Measurements from ENCODE around the gene GPR156. TPM values are rescaled to one million over a fixed set of nuclear protein-coding genes. Genes with fewer than 3 reads are reported as not detected.

GPR156 gene
- total and polyA plus RNA-seq, 3 experiments from 2014 or later: 0.04 TPM; not detected in 2

DNA sequence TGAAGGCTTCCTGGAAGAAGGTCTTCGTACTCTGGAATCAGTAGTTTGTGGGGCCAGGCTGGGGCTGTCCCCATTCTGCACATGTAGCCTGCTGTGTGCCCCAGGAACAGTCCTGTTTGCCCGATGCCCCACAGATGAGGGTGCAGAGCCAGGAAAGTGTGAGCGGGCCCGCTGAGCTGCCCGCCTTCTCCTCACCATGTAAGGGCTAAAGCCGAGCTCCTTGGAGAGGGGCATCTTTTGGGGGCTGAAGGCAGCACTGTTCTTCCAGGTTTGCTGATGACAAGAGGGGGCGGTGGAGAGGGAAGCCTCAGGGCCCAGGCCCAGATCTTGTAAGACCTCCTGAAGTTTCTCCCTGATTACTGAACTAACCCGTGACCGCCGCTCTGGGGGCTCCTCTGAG is 117.5 kb downstream of the GPR156 start:
- ChIA-PET CTCF (no interaction called here), POLR2A (no interaction called here)
- Histone ChIP-seq H3K27me3 (ENCODE audit: insufficient read depth, low read length, poor library complexity, severe bottlenecking) (no peaks in the 10 kb centered on the region), H3K4me3 (ENCODE audit: low read length) (no peak overlapping the region), H3K36me3 (ENCODE audit: insufficient read depth, low read length) (no peaks in the 10 kb centered on the region), H3K9me3 (ENCODE audit: low read length) (no peaks in the 10 kb centered on the region), H3K4me1 (ENCODE audit: insufficient read depth, low read length) (no peaks in the 10 kb centered on the region), H3K27ac (ENCODE audit: low read depth, low read length) (no peak overlapping the region)
- Mint-ChIP-seq H3K27ac (no peak overlapping the region), H3K36me3 (no peaks in the 10 kb centered on the region), H3K9me3 (no peaks in the 10 kb centered on the region), H3K4me1 (no peaks in the 10 kb centered on the region), H3K4me3 (no peak overlapping the region), H3K27me3 (peaks cover 4 to 7% of the 10 kb centered on the region in 2 donors)
- DNase-seq: no peak

DNA sequence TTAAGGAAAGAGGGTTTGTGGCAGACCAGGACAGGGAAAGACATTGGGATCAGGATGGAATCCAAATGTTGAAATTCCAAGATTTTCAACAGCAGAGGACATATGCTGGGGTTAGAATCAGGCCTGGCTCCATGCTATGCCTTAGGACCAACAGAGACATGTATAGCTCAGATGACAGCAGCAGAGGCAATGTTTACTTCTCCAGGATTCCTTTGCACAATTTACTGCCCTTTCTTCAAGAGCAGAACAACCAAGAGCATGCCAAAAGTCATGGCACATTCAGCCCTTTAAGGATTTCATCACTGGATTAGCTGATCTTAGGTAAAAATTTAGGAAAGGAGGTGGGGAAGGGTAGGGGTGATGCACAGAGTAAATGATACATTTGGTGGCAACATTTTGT is 121.2 kb downstream of the GPR156 start:
- Mint-ChIP-seq H3K4me3 (no peak overlapping the region), H3K4me1 (no peaks in the 10 kb centered on the region), H3K27me3 (peaks cover 6 to 12% of the 10 kb centered on the region in 2 donors), H3K9me3 (no peaks in the 10 kb centered on the region), H3K36me3 (no peaks in the 10 kb centered on the region), H3K27ac (peak overlapping the region in 1 of 8 donors; percentile 41)
- POLR2A ChIA-PET: no interaction called here
- Histone ChIP-seq H3K36me3 (ENCODE audit: insufficient read depth, low read length) (no peaks in the 10 kb centered on the region), H3K4me1 (ENCODE audit: insufficient read depth, low read length) (no peaks in the 10 kb centered on the region), H3K9me3 (ENCODE audit: low read length) (no peaks in the 10 kb centered on the region), H3K4me3 (ENCODE audit: low read length) (no peak overlapping the region), H3K27ac (ENCODE audit: low read depth, low read length) (no peak overlapping the region), H3K27me3 (ENCODE audit: insufficient read depth, low read length, poor library complexity, severe bottlenecking) (no peaks in the 10 kb centered on the region)
- CTCF ChIA-PET: no interaction called here
- no peak for DNase-seq

DNA sequence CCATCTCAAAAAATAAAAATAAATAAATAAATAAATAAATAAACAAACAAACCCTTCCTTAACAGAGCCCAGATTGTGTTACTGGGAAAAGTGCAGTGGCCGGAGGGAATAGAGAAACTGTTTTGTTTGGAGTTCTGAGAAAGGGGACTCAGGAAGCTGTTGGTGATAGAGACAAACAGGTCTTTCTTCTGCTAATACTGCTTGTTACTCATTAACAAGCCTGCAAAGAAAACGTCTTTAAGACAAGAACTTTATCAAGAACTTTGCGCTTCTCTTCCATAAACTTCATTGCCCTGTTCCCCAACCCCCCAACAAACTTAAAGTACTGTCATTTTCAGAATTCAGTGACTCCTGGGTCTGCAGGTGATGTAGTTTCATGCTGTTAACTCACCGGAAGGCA is 122.0 kb downstream of the GPR156 start:
- Mint-ChIP-seq H3K4me3 (no peak overlapping the region), H3K36me3 (no peaks in the 10 kb centered on the region), H3K27ac (peak overlapping the region in 1 of 8 donors; percentile 41), H3K27me3 (peaks cover 6 to 12% of the 10 kb centered on the region in 2 donors), H3K4me1 (no peaks in the 10 kb centered on the region), H3K9me3 (no peaks in the 10 kb centered on the region)
- H3K36me3 ChIP-seq (ENCODE audit: insufficient read depth, low read length): no peaks in the 10 kb centered on the region
- H3K9me3 ChIP-seq (ENCODE audit: low read length): no peaks in the 10 kb centered on the region
- no peaks in the 10 kb centered on the region for H3K27me3 ChIP-seq (ENCODE audit: insufficient read depth, low read length, poor library complexity, severe bottlenecking)
- DNase-seq: no peak
- H3K27ac ChIP-seq (ENCODE audit: low read depth, low read length): no peak overlapping the region
- no peak overlapping the region for H3K4me3 ChIP-seq (ENCODE audit: low read length)
- CTCF ChIA-PET: no interaction called here
- POLR2A ChIA-PET: no interaction called here
- no peaks in the 10 kb centered on the region for H3K4me1 ChIP-seq (ENCODE audit: insufficient read depth, low read length)

DNA sequence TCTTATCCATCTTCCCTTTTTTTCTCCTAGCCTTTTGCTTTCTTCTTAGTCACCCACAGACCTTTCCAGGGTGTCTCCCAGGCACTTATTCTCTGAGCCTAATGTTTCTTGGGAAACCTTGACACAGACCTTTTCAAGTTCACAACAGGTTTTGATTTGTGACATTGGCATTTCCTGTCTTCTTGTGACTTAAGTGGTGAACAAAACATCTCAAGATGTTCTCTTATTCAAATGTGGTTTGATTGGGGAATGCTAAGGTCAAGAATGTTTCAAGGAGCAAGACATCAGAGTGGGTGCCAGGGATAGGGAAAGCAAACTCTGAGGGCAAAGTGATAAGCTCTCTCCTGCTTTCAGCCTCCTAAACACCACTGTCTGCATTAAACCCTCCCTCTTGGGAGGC is 122.6 kb downstream of the GPR156 start:
- H3K36me3 Mint-ChIP-seq: no peaks in the 10 kb centered on the region
- Histone ChIP-seq H3K27ac (ENCODE audit: low read depth, low read length) (no peak overlapping the region), H3K9me3 (ENCODE audit: low read length) (no peaks in the 10 kb centered on the region), H3K36me3 (ENCODE audit: insufficient read depth, low read length) (no peaks in the 10 kb centered on the region), H3K4me3 (ENCODE audit: low read length) (no peak overlapping the region), H3K4me1 (ENCODE audit: insufficient read depth, low read length) (no peaks in the 10 kb centered on the region), H3K27me3 (ENCODE audit: insufficient read depth, low read length, poor library complexity, severe bottlenecking) (no peaks in the 10 kb centered on the region)
- H3K9me3 Mint-ChIP-seq: no peaks in the 10 kb centered on the region
- H3K4me1 Mint-ChIP-seq: no peaks in the 10 kb centered on the region
- H3K27me3 Mint-ChIP-seq: peaks cover 5 to 12% of the 10 kb centered on the region in 2 donors
- DNase-seq: no peak
- H3K27ac Mint-ChIP-seq: no peak overlapping the region
- CTCF ChIA-PET: no interaction called here
- no peak overlapping the region for H3K4me3 Mint-ChIP-seq
- POLR2A ChIA-PET: no interaction called here

DNA sequence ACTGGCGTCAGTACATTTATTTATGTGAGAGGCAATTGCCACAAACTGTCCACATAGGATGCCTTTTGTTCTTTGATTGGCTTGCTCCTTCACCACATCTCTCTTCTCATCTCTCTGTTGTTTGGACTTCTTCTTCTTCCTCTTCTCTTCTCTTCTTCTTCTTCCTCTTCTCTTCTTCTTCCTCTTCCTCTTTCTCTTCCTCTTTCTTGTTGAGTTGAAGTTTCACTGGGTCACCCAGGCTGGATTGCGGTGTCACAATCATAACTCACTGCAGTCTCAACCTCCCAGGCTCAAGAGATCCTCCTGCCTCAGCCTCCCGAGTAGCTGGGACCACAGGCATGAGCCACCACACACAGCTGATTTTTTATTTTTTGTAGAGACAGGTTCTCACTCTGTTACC is 123.1 kb downstream of the GPR156 start:
- no peaks in the 10 kb centered on the region for H3K4me1 ChIP-seq (ENCODE audit: insufficient read depth, low read length)
- H3K9me3 ChIP-seq (ENCODE audit: low read length): no peaks in the 10 kb centered on the region
- Mint-ChIP-seq H3K27me3 (peaks cover 5 to 12% of the 10 kb centered on the region in 2 donors), H3K27ac (no peak overlapping the region), H3K9me3 (peaks cover 0 to under 1% (median 0%) of the 10 kb centered on the region in 5 donors), H3K36me3 (no peaks in the 10 kb centered on the region), H3K4me3 (no peak overlapping the region), H3K4me1 (no peaks in the 10 kb centered on the region)
- no peak for DNase-seq
- H3K36me3 ChIP-seq (ENCODE audit: insufficient read depth, low read length): no peaks in the 10 kb centered on the region
- no peaks in the 10 kb centered on the region for H3K27me3 ChIP-seq (ENCODE audit: insufficient read depth, low read length, poor library complexity, severe bottlenecking)
- ChIA-PET CTCF (no interaction called here), POLR2A (no interaction called here)
- no peak overlapping the region for H3K27ac ChIP-seq (ENCODE audit: low read depth, low read length)
- H3K4me3 ChIP-seq (ENCODE audit: low read length): no peak overlapping the region

DNA sequence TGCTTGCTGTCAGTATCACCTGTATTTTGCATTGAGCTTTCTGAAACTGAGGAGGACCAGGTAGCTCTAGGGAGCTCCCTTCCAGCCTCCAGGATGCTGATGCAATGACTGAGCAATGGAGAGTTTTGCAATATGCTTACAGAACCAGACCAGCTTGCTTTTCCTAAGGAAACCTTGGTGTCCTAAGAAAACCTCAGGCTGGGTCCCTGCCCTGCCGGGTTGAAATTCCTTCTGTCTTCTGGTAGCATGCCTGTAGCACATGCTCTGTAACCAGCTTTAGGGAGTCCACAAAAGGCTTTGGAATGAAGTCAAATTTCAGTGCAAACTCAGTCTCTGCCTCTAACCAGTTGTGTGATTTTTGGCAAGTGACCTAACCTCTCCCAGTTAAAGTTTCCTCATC is 125.0 kb downstream of the GPR156 start:
- Histone ChIP-seq H3K27me3 (ENCODE audit: insufficient read depth, low read length, poor library complexity, severe bottlenecking) (no peaks in the 10 kb centered on the region), H3K4me3 (ENCODE audit: low read length) (no peak overlapping the region), H3K36me3 (ENCODE audit: insufficient read depth, low read length) (no peaks in the 10 kb centered on the region), H3K9me3 (ENCODE audit: low read length) (no peaks in the 10 kb centered on the region), H3K27ac (ENCODE audit: low read depth, low read length) (no peak overlapping the region), H3K4me1 (ENCODE audit: insufficient read depth, low read length) (no peaks in the 10 kb centered on the region)
- H3K9me3 Mint-ChIP-seq: peaks cover 7 to 13% (median 9%) of the 10 kb centered on the region in 5 donors
- no peak overlapping the region for H3K4me3 Mint-ChIP-seq
- H3K27ac Mint-ChIP-seq: no peak overlapping the region
- ChIA-PET CTCF (interaction anchor here (2.9 kb wide), 1 partner anchor 13 kb away, joined by 10 read pairs; no protein-coding TSS in a partner anchor), POLR2A (no interaction called here)
- H3K4me1 Mint-ChIP-seq: no peaks in the 10 kb centered on the region
- H3K27me3 Mint-ChIP-seq: peaks cover 7 to 9% of the 10 kb centered on the region in 2 donors
- DNase-seq: no peak
- H3K36me3 Mint-ChIP-seq: peaks cover 3 to 11% (median 5%) of the 10 kb centered on the region in 3 donors

DNA sequence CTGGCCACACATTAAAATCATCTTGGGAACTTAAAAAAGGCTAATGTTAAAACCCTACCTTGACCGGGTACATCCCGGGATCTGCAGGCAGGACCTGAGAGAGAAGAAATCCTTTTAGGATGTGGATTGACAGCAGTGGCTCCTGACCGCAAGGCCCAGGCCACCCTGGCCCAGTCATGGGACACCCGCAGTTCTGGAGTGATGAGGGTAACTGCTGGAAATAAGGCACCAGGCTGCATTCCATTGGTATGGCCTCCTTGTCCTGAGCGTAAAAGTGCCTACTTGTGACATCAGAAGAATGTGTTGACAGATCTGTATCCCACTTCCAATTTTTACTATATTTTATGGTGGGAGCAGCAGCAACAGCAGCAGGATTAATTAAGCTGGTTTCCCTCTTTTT is 127.3 kb downstream of the GPR156 start:
- H3K4me3 ChIP-seq (ENCODE audit: low read length): no peak overlapping the region
- no peaks in the 10 kb centered on the region for H3K36me3 ChIP-seq (ENCODE audit: insufficient read depth, low read length)
- CTCF ChIA-PET: no interaction called here
- no peak overlapping the region for H3K27ac ChIP-seq (ENCODE audit: low read depth, low read length)
- peaks cover 7 to 21% (median 18%) of the 10 kb centered on the region in 5 donors for H3K9me3 Mint-ChIP-seq
- no peak overlapping the region for H3K4me3 Mint-ChIP-seq
- POLR2A ChIA-PET: no interaction called here
- H3K36me3 Mint-ChIP-seq: peaks cover 3 to 25% (median 5%) of the 10 kb centered on the region in 3 donors
- no peak for DNase-seq
- H3K4me1 ChIP-seq (ENCODE audit: insufficient read depth, low read length): no peaks in the 10 kb centered on the region
- no peaks in the 10 kb centered on the region for H3K27me3 ChIP-seq (ENCODE audit: insufficient read depth, low read length, poor library complexity, severe bottlenecking)
- H3K27ac Mint-ChIP-seq: no peak overlapping the region
- no peaks in the 10 kb centered on the region for H3K4me1 Mint-ChIP-seq
- no peaks in the 10 kb centered on the region for H3K9me3 ChIP-seq (ENCODE audit: low read length)
- H3K27me3 Mint-ChIP-seq: peaks cover 7 to 9% of the 10 kb centered on the region in 2 donors

DNA sequence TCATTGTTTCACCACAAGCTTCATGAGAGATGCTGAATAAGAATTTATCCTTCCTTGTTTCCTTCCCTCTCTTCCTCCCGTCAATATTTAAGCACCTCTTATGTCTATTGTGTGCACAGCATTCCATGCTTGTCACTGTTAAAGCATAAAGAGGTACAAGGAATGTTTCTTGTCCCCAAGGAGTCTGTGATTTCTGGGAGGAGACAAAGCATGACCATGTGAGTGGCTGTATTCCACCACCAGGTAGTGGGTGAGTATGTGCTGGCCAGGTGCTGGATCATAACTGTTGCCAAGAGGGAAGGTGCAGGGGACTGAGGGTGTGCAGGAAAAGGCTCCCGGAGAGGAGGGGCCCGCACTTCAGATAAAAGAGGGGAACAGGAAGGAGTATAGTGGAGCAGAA is 127.9 kb downstream of the GPR156 start:
- Histone ChIP-seq H3K27ac (ENCODE audit: low read depth, low read length) (no peak overlapping the region), H3K36me3 (ENCODE audit: insufficient read depth, low read length) (no peaks in the 10 kb centered on the region), H3K27me3 (ENCODE audit: insufficient read depth, low read length, poor library complexity, severe bottlenecking) (no peaks in the 10 kb centered on the region), H3K4me3 (ENCODE audit: low read length) (no peak overlapping the region), H3K4me1 (ENCODE audit: insufficient read depth, low read length) (no peaks in the 10 kb centered on the region), H3K9me3 (ENCODE audit: low read length) (no peaks in the 10 kb centered on the region)
- H3K4me1 Mint-ChIP-seq: no peaks in the 10 kb centered on the region
- ChIA-PET POLR2A (no interaction called here), CTCF (no interaction called here)
- no peak overlapping the region for H3K27ac Mint-ChIP-seq
- H3K9me3 Mint-ChIP-seq: peaks cover 7 to 21% (median 18%) of the 10 kb centered on the region in 5 donors
- DNase-seq: no peak
- H3K36me3 Mint-ChIP-seq: peaks cover 4 to 25% (median 5%) of the 10 kb centered on the region in 3 donors
- no peak overlapping the region for H3K4me3 Mint-ChIP-seq
- peaks cover 6 to 8% of the 10 kb centered on the region in 2 donors for H3K27me3 Mint-ChIP-seq

DNA sequence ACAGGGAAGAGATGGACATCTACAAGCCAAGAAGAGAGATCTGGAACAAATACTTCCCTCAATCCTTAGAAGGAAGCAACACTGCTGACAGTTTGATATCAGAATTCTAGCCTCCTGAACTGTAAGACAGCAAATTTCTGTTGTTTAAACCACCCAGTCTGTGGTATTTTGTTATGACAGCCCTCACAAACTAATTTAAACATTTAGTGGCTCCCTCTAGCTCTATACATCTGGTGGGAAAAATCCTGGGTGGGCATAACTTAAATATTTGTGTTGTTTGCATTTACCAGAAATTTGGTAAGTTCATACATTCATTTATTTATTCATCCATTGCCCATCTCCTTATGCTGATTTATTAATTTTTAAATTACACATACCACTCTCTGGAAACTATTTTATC is 128.3 kb downstream of the GPR156 start:
- ChIA-PET POLR2A (no interaction called here), CTCF (no interaction called here)
- no peak overlapping the region for H3K27ac Mint-ChIP-seq
- DNase-seq: no peak
- Histone ChIP-seq H3K4me1 (ENCODE audit: insufficient read depth, low read length) (no peaks in the 10 kb centered on the region), H3K27me3 (ENCODE audit: insufficient read depth, low read length, poor library complexity, severe bottlenecking) (no peaks in the 10 kb centered on the region), H3K4me3 (ENCODE audit: low read length) (no peak overlapping the region), H3K36me3 (ENCODE audit: insufficient read depth, low read length) (no peaks in the 10 kb centered on the region), H3K27ac (ENCODE audit: low read depth, low read length) (no peak overlapping the region), H3K9me3 (ENCODE audit: low read length) (no peaks in the 10 kb centered on the region)
- peaks cover 4 to 25% (median 5%) of the 10 kb centered on the region in 3 donors for H3K36me3 Mint-ChIP-seq
- no peak overlapping the region for H3K4me3 Mint-ChIP-seq
- peaks cover 4 to 7% of the 10 kb centered on the region in 2 donors for H3K27me3 Mint-ChIP-seq
- peaks cover 7 to 21% (median 18%) of the 10 kb centered on the region in 5 donors for H3K9me3 Mint-ChIP-seq
- no peaks in the 10 kb centered on the region for H3K4me1 Mint-ChIP-seq
